Upper lobe of left lung (tissue), 4 donors: ENCODE measurements around the gene PMAIP1.
A peak's percentile ranks its signal among the peaks of the same experiment; 100 is the strongest.

Experiments used
- CTCF ChIP-seq, 6 experiments: fragments of 450-650 bp in 4 of 6; fragments of 200-600 bp in 2 of 6; sonication (generic) in 2 of 6; IDR thresholded peaks; one replicate each; pipeline ENCODE4 v1.5.1; 2016 to 2019; ENCODE audit warnings: antibody characterized with exemption in 6 of 6
- POLR2A ChIP-seq, 4 donors: fragments of 450-650 bp; IDR thresholded peaks; one replicate each; pipeline ENCODE4 v1.5.1; 2016 to 2017; ENCODE audit warnings: antibody characterized with exemption in 4 of 4, mild to moderate bottlenecking in 2 of 4
- POLR2AphosphoS5 ChIP-seq, 2 donors: sonication (generic); formaldehyde crosslinking; IDR thresholded peaks; one replicate each; pipeline ENCODE4 v1.5.1; 2017; ENCODE audit warnings: antibody characterized with exemption in 2 of 2

GRCh38 chr18:59899298-59900221 is at the start of gene PMAIP1:
- peak in 1 of 6 experiments; percentile 29 for TF ChIP-seq CTCF (IDR thresholded peaks at IDR 0.05)
- TF ChIP-seq POLR2A (IDR thresholded peaks at IDR 0.05): peak in 3 of 4 donors; percentile 78 to 88 (median 83)
- peak; percentile 77 to 97 for TF ChIP-seq POLR2AphosphoS5 (IDR thresholded peaks at IDR 0.05)
